MCF 10A (cell line): ENCODE data around the gene SMAD9. TPM values are rescaled to one million over a fixed set of nuclear protein-coding genes. Genes with fewer than 3 reads are reported as not detected.

Experiments
- BruUV-seq: library from RNA; stranded (reverse); fragments of 400-500 nt; replicated peaks from 2 replicates; lab custom pipeline; 2021; lab: Mats Ljungman, UMichigan
- CTCF ChIA-PET: fragments of 300-600 bp; sonication (Branson Sonifier 250); formaldehyde crosslinking; extraction: SDS; loops from one replicate; lab custom pipeline; 2021; ENCODE audit warnings: antibody characterized with exemption, inconsistent platforms; lab: Yijun Ruan, JAX
- POLR2A ChIA-PET: fragments of 300-600, 350-650 bp; sonication (Branson Sonifier 250); formaldehyde crosslinking; extraction: SDS; loops from one replicate; lab custom pipeline; 2020; ENCODE audit warnings: antibody characterized with exemption, inconsistent platforms; lab: Yijun Ruan, JAX
- DNase-seq: peaks from one replicate; pipeline ENCODE4 v3.0.0-alpha.2; 2018; ENCODE audit not compliant: unreplicated experiment
- H3K27ac Mint-ChIP-seq: one replicate; pipeline ENCODE4 v1.8.0; 2022; ENCODE audit warnings: mild to moderate bottlenecking, low read depth, mixed read lengths; ENCODE audit not compliant: unreplicated experiment
- H3K27me3 Mint-ChIP-seq: one replicate; pipeline ENCODE4 v1.8.0; 2022; ENCODE audit warnings: mixed read lengths; ENCODE audit not compliant: insufficient read depth, unreplicated experiment
- H3K36me3 Mint-ChIP-seq: one replicate; pipeline ENCODE4 v1.8.0; 2022; ENCODE audit warnings: mild to moderate bottlenecking, moderate library complexity, mixed read lengths; ENCODE audit not compliant: insufficient read depth, unreplicated experiment
- H3K4me1 Mint-ChIP-seq: one replicate; pipeline ENCODE4 v1.8.0; 2022; ENCODE audit warnings: mixed read lengths; ENCODE audit not compliant: insufficient read depth, unreplicated experiment
- H3K4me3 Mint-ChIP-seq: one replicate; pipeline ENCODE4 v1.8.0; 2022; ENCODE audit warnings: mild to moderate bottlenecking, moderate library complexity, mixed read lengths; ENCODE audit not compliant: unreplicated experiment
- H3K9me3 Mint-ChIP-seq: one replicate; pipeline ENCODE4 v1.8.0; 2022; ENCODE audit warnings: mixed read lengths; ENCODE audit not compliant: unreplicated experiment
- intact Hi-C: fragments of 100-400 bp; cut with micrococcal nuclease; formaldehyde crosslinking; loops from 2 replicates; pipeline ENCODE4 v1.14.1; 2022
- total RNA-seq: library from RNA; stranded (reverse); gene quantifications from 2 replicates; pipeline ENCODE4 v1.2.3, GENCODE V29; 2022
- TF ChIP-seq, protein P1 (sequence below): fragments of 200-600 bp; IDR thresholded peaks from one replicate; pipeline ENCODE4 v1.8.0; 2022; ENCODE audit warnings: antibody characterized with exemption, mild to moderate bottlenecking; ENCODE audit not compliant: unreplicated experiment

Gene SMAD9
- total RNA-seq, 1 experiment from 2014 or later: 1.6 TPM

DNA sequence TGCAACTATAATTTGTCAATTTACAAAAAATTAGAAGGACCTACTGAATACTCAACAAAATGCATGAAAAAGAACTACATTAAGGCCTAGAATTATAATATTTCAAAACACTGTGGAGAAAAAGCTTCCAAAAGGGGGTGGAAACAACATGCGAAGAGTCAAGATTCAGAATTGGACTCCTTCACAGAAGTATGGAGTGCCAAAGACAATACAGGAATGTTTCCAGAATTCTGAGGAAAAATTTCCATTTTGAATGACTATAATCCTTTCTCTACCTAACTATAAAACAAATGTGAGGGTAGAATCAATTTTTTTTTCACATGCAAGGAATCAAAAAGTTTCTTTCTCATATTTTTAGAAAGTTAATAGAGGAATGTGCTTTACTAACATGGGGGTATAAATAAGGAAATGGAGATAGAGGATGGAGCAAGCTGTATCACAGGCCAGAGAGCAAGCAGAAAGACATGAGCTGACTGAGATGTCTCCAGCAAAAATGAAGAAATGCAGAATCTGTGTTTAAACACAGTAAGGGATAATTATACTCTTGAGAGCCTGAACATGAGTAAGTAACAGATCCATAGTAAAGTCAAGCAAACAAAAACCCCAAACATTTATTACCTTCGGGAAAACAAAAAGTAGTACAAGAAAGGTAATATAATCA lies 39.5 kb upstream of the SMAD9 start:
- no peak for DNase-seq
- ChIA-PET POLR2A (interaction anchor here (0.7 kb wide), 1 partner anchor 10 kb away, joined by 3 read pairs; no protein-coding TSS in a partner anchor), CTCF (interaction anchor here (0.6 to 3.1 kb wide), 5 partner anchors 22 to 101 kb away, joined by 3 to 9 read pairs (median 3); no protein-coding TSS in a partner anchor)
- Mint-ChIP-seq H3K27ac (no peak overlapping the region), H3K27me3 (no peaks in the 10 kb centered on the region), H3K36me3 (peaks cover 54% of the 10 kb centered on the region), H3K9me3 (no peaks in the 10 kb centered on the region), H3K4me1 (no peaks in the 10 kb centered on the region), H3K4me3 (no peak overlapping the region)
- no TSS peak for BruUV-seq
- intact Hi-C loops: no loop called here
- TF ChIP-seq, protein P1, sequence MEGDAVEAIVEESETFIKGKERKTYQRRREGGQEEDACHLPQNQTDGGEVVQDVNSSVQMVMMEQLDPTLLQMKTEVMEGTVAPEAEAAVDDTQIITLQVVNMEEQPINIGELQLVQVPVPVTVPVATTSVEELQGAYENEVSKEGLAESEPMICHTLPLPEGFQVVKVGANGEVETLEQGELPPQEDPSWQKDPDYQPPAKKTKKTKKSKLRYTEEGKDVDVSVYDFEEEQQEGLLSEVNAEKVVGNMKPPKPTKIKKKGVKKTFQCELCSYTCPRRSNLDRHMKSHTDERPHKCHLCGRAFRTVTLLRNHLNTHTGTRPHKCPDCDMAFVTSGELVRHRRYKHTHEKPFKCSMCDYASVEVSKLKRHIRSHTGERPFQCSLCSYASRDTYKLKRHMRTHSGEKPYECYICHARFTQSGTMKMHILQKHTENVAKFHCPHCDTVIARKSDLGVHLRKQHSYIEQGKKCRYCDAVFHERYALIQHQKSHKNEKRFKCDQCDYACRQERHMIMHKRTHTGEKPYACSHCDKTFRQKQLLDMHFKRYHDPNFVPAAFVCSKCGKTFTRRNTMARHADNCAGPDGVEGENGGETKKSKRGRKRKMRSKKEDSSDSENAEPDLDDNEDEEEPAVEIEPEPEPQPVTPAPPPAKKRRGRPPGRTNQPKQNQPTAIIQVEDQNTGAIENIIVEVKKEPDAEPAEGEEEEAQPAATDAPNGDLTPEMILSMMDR: no peak

DNA sequence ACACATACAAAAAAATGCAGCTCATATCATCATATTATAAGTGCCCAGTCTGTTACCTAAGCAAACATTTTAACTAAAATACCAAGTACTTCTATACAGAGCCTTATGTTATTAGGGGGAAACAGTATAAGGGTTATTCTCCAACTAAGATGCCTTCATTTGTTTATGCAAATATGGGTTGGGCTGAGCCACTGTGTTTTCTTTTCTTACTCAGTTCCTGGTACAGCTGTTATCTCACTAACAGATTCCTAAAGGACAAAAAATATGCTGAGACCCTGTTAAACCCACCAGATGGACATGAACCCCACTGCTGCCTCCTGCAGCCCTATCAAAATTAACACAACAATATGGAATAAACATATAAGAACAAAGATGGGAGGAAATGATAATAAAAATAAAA lies 34.5 kb upstream of the SMAD9 start:
- intact Hi-C loops: no loop called here
- no peak overlapping the region for H3K27ac Mint-ChIP-seq

DNA sequence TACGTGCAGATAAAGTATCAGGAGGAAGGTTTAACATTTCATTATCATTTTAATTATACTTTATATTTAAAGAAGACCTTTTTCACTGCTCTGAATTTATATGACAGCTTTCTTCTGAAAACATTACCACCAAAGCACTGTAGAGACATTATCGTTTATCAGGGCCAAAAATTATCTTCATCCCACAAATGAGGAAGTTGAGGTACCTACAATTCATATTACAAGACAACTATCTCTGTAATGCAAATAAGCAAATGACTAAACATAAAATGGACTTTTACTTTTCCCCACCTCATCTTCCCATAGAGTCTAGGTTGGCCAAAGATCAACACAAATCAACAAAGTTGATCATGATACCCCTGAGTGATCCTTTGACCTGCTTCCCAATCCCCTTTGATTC lies 30.9 kb upstream of the SMAD9 start:
- no peaks in the 10 kb centered on the region for H3K27me3 Mint-ChIP-seq
- no peaks in the 10 kb centered on the region for H3K9me3 Mint-ChIP-seq
- H3K4me3 Mint-ChIP-seq: no peak overlapping the region
- H3K27ac Mint-ChIP-seq: peak overlapping the region; percentile 23
- POLR2A ChIA-PET: no interaction called here
- intact Hi-C loops: no loop called here
- no peaks in the 10 kb centered on the region for H3K4me1 Mint-ChIP-seq
- no TSS peak for BruUV-seq
- H3K36me3 Mint-ChIP-seq: peaks cover 64% of the 10 kb centered on the region
- CTCF ChIA-PET: no interaction called here
- TF ChIP-seq, protein P1: no peak
- DNase-seq: no peak

More for the DNA sequence above, 34.5 kb upstream of the SMAD9 start:
- TF ChIP-seq, protein P1: no peak
- Mint-ChIP-seq H3K36me3 (peaks cover 56% of the 10 kb centered on the region), H3K9me3 (no peaks in the 10 kb centered on the region), H3K4me1 (no peaks in the 10 kb centered on the region), H3K4me3 (no peak overlapping the region), H3K27me3 (no peaks in the 10 kb centered on the region)
- DNase-seq: no peak
- POLR2A ChIA-PET: no interaction called here
- CTCF ChIA-PET: interaction anchor here (0.5 to 1.0 kb wide), 3 partner anchors 86 to 98 kb away, joined by 3 to 5 read pairs (median 3); no protein-coding TSS in a partner anchor
- BruUV-seq: no TSS peak

DNA sequence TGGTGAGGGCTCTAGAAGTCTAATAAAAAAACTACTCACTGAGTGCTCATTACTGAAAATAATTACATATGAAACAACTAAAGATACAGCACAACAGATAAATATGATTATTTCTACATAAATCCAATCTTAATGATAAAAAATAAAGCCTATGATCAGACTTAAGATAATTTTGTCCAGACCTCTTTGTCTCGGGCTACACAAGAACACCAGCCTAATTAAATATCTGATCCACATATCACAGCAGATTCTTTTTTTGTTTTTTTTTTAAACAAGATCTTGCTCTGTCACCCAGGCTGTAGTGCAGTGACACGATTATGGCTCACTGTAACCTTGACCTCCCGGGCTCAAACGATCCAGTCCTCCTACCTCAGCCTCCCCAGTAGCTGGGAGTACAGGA lies 30.3 kb upstream of the SMAD9 start:
- no peaks in the 10 kb centered on the region for H3K27me3 Mint-ChIP-seq
- H3K4me3 Mint-ChIP-seq: no peak overlapping the region
- H3K4me1 Mint-ChIP-seq: no peaks in the 10 kb centered on the region
- CTCF ChIA-PET: no interaction called here
- H3K36me3 Mint-ChIP-seq: peaks cover 58% of the 10 kb centered on the region
- POLR2A ChIA-PET: interaction anchor here (1.0 kb wide), 1 partner anchor 10 kb away, joined by 4 read pairs; no protein-coding TSS in a partner anchor
- H3K27ac Mint-ChIP-seq: peak overlapping the region; percentile 23
- H3K9me3 Mint-ChIP-seq: no peaks in the 10 kb centered on the region
- TF ChIP-seq, protein P1: no peak
- BruUV-seq: no TSS peak
- DNase-seq: no peak
- intact Hi-C loops: no loop called here
